ENCODE results near the gene SDE2.

- TF ChIP-seq CTCF (conservative IDR thresholded peaks at IDR 0.05 in 1 of 2, IDR thresholded peaks at IDR 0.05 in 1 of 2; ENCODE audit: extremely low read depth in 1 of 2, insufficient read depth in 1 of 2, low read depth in 1 of 2, low read length in 2 of 2) (no peak), EZH2 (IDR thresholded peaks at IDR 0.05; ENCODE audit: borderline replicate concordance, low read length) (no peak)
Measured at GRCh38 chr1:226029093-226029496, 30.0 kb upstream of the SDE2 start.

All from mammary epithelial cell (primary cell).